PC-3 (cell line): ENCODE data around the gene RABGAP1L. TPM values are rescaled to one million over a fixed set of nuclear protein-coding genes. Genes with fewer than 3 reads are reported as not detected.
"Not testable (repeated sequence)": the region's sequence is repeated elsewhere in the genome, so short reads cannot be mapped to it uniquely, and the experiment has no call there.

ENCODE experiments used
- ATAC-seq: fragments of 200-7000 bp; cut with Tn5 transposase; 2 replicates; pipeline ENCODE4 v1.9.1; 2020; ENCODE audit warnings: mild to moderate bottlenecking, moderate library complexity
- BruUV-seq: library from RNA; stranded (reverse); fragments of 400-500 nt; replicated peaks from 2 replicates; lab custom pipeline; 2021; lab: Mats Ljungman, UMichigan
- CTCF ChIA-PET: fragments of 300-600 bp; sonication (Branson Sonifier 250); formaldehyde crosslinking; loops from one replicate; lab custom pipeline; 2022; ENCODE audit warnings: antibody characterized with exemption; lab: Charles Lee
- POLR2A ChIA-PET: fragments of 300-600 bp; sonication (Branson Sonifier 250); formaldehyde crosslinking; loops from one replicate; lab custom pipeline; 2022; ENCODE audit warnings: antibody characterized with exemption; ENCODE audit not compliant: unreplicated experiment; lab: Charles Lee
- DNase-seq: peaks from one replicate; pipeline ENCODE4 v3.0.0-alpha.2; 2015
- H2AFZ ChIP-seq: fragments of 300-600 bp; sonication (generic); 2 replicates; pipeline ENCODE4 v1.6.0; 2016; ENCODE audit warnings: antibody characterized with exemption, low read length
- H3F3A ChIP-seq: fragments of 300-600 bp; sonication (generic); one replicate; pipeline ENCODE4 v1.6.0; 2017; ENCODE audit warnings: antibody characterized with exemption, low read length, control low read depth, mild to moderate bottlenecking; ENCODE audit not compliant: unreplicated experiment
- H3K27ac ChIP-seq: fragments of 300-600 bp; sonication (generic); 2 replicates; pipeline ENCODE4 v1.5.1; 2016; ENCODE audit warnings: mild to moderate bottlenecking, low read length
- H3K27me3 ChIP-seq: fragments of 300-600 bp; sonication (generic); 2 replicates; pipeline ENCODE4 v1.6.1; 2016; ENCODE audit warnings: low read length, mixed read lengths
- H3K36me3 ChIP-seq: fragments of 300-600 bp; sonication (generic); 2 replicates; pipeline ENCODE4 v1.6.1; 2016; ENCODE audit warnings: low read depth, mixed run types, low read length, mixed read lengths
- H3K4me1 ChIP-seq: fragments of 300-600 bp; sonication (generic); 2 replicates; pipeline ENCODE4 v1.5.1; 2016; ENCODE audit warnings: low read length; ENCODE audit not compliant: insufficient read depth
- H3K4me2 ChIP-seq: fragments of 300-600 bp; sonication (generic); 2 replicates; pipeline ENCODE4 v1.6.0; 2016; ENCODE audit warnings: low read length
- H3K4me3 ChIP-seq: fragments of 300-600 bp; sonication (generic); 2 replicates; pipeline ENCODE4 v1.5.1; 2016; ENCODE audit warnings: mild to moderate bottlenecking, low read length, mixed read lengths
- H3K79me2 ChIP-seq: fragments of 300-600 bp; sonication (generic); 2 replicates; pipeline ENCODE4 v1.6.1; 2017; ENCODE audit warnings: low read length, mixed read lengths
- H3K9ac ChIP-seq: fragments of 300-600 bp; sonication (generic); 2 replicates; pipeline ENCODE4 v1.6.0; 2016; ENCODE audit warnings: mild to moderate bottlenecking, low read length
- H3K9me2 ChIP-seq: fragments of 300-600 bp; sonication (generic); replicated peaks from 2 replicates; pipeline ENCODE4 v1.6.1; 2016; ENCODE audit warnings: mixed run types, low read length, mixed read lengths
- H3K9me3 ChIP-seq: fragments of 300-600 bp; sonication (generic); 2 replicates; pipeline ENCODE4 v1.6.1; 2016; ENCODE audit warnings: low read length, mixed read lengths
- H4K20me1 ChIP-seq: fragments of 300-600 bp; sonication (generic); 2 replicates; pipeline ENCODE4 v1.6.1; 2016; ENCODE audit warnings: low read length, mixed read lengths
- EZH2 ChIP-seq: fragments of 300-600 bp; sonication (generic); IDR thresholded peaks from one replicate; pipeline ENCODE4 v1.6.1; 2017; ENCODE audit warnings: antibody characterized with exemption, mild to moderate bottlenecking, low read length; ENCODE audit not compliant: unreplicated experiment
- EZH2phosphoT487 ChIP-seq: fragments of 300-600 bp; sonication (generic); IDR thresholded peaks from 2 replicates; pipeline ENCODE4 v1.6.1; 2018; ENCODE audit warnings: mild to moderate bottlenecking, antibody characterized with exemption, low read length, borderline replicate concordance
- intact Hi-C: fragments of 100-400 bp; cut with micrococcal nuclease; formaldehyde crosslinking; loops from 2 replicates; pipeline ENCODE4 v1.9.0; 2023
- total RNA-seq: library from RNA; depleted of rRNA; stranded (reverse); fragments of >200 nt; gene quantifications from 2 replicates; pipeline ENCODE4 v1.2.3, GENCODE V29; 2014
- TF ChIP-seq, protein P1 (sequence below): fragments of 300-600 bp; sonication (generic); conservative IDR thresholded peaks from 2 replicates; pipeline ENCODE4 v1.5.1; 2017; ENCODE audit warnings: antibody characterized with exemption, low read depth, mild to moderate bottlenecking, low read length

The RABGAP1L gene
- total RNA-seq, 1 experiment from 2014 or later, result 24.4 TPM

GRCh38 chr1:174693085-174693484 is 533.8 kb downstream of the RABGAP1L start:
- no peak overlapping the region for H3K4me2 ChIP-seq
- BruUV-seq, result no TSS peak
- CTCF ChIA-PET, result no interaction called here
- H3K27me3 ChIP-seq, result no peaks in the 10 kb centered on the region
- no peaks in the 10 kb centered on the region for H3K36me3 ChIP-seq
- POLR2A ChIA-PET, result no interaction called here
- H3F3A ChIP-seq, result no peaks in the 10 kb centered on the region
- no peaks in the 10 kb centered on the region for H4K20me1 ChIP-seq
- H3K4me3 ChIP-seq, result no peak overlapping the region
- DNase-seq (no peak), ATAC-seq (no peak)
- H3K9ac ChIP-seq, result no peak overlapping the region
- H3K9me2 ChIP-seq, result no peaks in the 10 kb centered on the region
- no peaks in the 10 kb centered on the region for H3K9me3 ChIP-seq
- TF ChIP-seq EZH2phosphoT487 (no peak), EZH2 (no peak)
- TF ChIP-seq, protein P1, sequence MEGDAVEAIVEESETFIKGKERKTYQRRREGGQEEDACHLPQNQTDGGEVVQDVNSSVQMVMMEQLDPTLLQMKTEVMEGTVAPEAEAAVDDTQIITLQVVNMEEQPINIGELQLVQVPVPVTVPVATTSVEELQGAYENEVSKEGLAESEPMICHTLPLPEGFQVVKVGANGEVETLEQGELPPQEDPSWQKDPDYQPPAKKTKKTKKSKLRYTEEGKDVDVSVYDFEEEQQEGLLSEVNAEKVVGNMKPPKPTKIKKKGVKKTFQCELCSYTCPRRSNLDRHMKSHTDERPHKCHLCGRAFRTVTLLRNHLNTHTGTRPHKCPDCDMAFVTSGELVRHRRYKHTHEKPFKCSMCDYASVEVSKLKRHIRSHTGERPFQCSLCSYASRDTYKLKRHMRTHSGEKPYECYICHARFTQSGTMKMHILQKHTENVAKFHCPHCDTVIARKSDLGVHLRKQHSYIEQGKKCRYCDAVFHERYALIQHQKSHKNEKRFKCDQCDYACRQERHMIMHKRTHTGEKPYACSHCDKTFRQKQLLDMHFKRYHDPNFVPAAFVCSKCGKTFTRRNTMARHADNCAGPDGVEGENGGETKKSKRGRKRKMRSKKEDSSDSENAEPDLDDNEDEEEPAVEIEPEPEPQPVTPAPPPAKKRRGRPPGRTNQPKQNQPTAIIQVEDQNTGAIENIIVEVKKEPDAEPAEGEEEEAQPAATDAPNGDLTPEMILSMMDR, result no peak
- H3K4me1 ChIP-seq, result no peaks in the 10 kb centered on the region
- H3K27ac ChIP-seq, result no peak overlapping the region
- intact Hi-C loops, result no loop called here
- no peaks in the 10 kb centered on the region for H3K79me2 ChIP-seq
- no peak overlapping the region for H2AFZ ChIP-seq

DNA sequence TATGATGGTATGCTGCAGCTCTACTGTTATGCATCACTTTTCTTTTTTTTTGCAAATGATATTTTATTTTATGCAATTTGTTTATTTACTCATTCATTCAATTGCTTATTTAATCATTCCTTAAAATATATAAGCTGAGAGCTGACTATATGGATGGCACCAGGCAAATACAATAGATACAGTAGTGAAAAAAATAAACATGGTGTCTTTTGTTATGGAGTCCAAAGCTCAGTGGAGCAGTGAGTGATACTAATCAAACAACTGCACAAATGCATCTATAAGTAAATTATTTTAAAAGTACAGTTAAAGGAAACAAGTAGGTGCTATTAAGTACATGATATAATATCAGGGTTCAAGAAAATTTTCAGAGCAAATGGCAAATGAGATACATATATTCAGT is 534.2 kb downstream of the RABGAP1L start:
- BruUV-seq, POLR2A ChIA-PET, H3K9me3 ChIP-seq, H3K4me1 ChIP-seq, H4K20me1 ChIP-seq, DNase-seq, H3K4me2 ChIP-seq, H3K9ac ChIP-seq, H3K36me3 ChIP-seq, CTCF ChIA-PET, H2AFZ ChIP-seq, H3K4me3 ChIP-seq, H3K79me2 ChIP-seq, H3F3A ChIP-seq, H3K9me2 ChIP-seq, H3K27ac ChIP-seq, ATAC-seq, H3K27me3 ChIP-seq, intact Hi-C loops: not testable (repeated sequence)

DNA sequence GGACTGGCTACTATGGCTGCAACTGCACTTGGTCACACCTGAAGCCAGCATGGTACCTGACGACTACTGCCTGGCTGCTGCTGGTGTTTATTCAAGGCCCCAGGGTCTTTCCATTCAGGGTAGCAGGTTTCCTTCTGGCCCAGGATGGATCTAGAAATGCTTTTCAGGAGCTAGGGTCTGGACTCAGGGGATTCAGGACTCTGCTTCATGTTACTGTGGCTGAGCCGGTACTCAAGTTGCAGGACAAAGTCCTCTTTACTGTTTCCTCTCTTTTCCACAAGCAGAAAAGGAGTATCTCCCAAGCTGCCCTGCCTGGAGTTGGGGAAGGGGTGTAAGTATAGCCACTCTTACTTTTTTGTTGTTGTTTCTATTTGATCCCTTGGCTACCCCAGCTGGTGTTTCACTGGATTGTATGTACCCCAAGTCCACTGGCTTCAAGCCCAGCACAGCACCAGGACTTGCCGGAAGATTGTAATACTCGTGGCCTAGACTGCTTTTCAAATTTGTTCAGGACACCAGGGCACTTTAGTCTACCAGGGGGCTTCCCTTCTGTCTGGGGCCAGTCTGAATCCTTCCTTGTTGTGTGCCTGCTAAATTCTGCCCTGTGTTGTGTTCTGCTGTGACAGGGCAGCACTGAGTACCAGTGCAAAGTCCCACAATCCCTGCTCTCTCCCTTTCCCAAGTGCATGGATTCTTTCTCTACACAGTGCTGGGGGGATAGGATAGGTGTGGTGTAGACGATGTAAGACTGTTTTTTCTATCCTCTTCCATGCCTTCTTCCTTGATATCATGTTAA is 536.9 kb downstream of the RABGAP1L start:
- BruUV-seq, result no TSS peak
- no peak for TF ChIP-seq EZH2
- no peak for TF ChIP-seq EZH2phosphoT487
- TF ChIP-seq, protein P1, result no peak
- H3K4me1 ChIP-seq, result no peaks in the 10 kb centered on the region
- H3K36me3 ChIP-seq, result no peaks in the 10 kb centered on the region
- no peaks in the 10 kb centered on the region for H3K9me2 ChIP-seq
- no peaks in the 10 kb centered on the region for H3F3A ChIP-seq
- H3K9ac ChIP-seq, result no peak overlapping the region
- no peaks in the 10 kb centered on the region for H4K20me1 ChIP-seq
- POLR2A ChIA-PET, result interaction anchor here (0.5 kb wide), 1 partner anchor 36 kb away, joined by 3 read pairs; no protein-coding TSS in a partner anchor
- H3K4me2 ChIP-seq, result no peak overlapping the region
- intact Hi-C loops, result no loop called here
- DNase-seq (no peak), ATAC-seq (no peak)
- no peak overlapping the region for H3K27ac ChIP-seq
- H2AFZ ChIP-seq, result no peak overlapping the region
- H3K27me3 ChIP-seq, result no peaks in the 10 kb centered on the region
- no peaks in the 10 kb centered on the region for H3K9me3 ChIP-seq
- CTCF ChIA-PET, result no interaction called here
- H3K4me3 ChIP-seq, result no peak overlapping the region
- H3K79me2 ChIP-seq, result no peaks in the 10 kb centered on the region
